ENCODE measurements around the gene PLXNA2.

PLXNA2 gene

DNA sequence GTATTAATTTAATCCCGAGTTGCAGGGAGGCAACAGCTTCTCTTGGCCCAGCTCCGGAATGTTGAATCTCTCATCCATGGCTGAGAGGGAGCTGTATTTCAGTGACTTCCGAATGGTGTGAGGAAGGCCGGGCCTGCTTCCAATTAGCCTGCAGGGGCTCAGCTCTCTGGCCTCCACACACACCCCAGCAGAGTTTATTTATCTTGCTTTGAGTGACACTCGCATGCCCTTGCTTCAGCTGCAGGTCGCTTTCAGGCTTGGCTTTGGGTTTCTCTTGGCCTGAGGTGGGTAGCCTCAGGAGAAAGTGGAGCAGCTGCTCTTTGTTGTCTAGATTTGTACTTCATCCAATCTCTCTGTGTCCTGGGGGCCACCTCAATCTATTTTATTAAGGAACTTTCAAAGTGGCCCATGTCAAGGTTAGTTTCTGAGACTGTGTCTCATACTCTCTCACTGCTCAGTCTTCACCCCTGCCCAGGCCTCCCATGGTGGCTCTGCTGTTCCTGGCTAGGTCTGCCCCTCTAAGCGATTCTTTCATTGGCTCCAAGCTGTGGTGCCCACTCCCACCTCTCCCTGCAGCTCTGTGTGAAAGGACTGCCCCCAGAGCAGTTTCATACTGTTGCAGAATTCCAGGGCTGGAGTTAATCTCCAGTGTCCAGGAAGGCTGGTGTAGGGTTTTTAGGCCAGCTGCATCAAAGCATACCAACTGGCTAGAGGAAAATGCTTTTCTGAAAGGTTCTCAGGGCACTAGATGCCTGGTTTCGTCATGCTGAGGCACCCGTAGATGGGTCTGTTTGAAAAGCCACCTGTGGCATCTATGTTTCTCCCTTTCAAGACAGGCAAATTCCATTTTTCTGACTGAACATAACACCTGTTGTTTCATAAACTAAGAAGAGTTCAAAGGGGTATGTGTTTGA is 153.5 kb downstream of the PLXNA2 start:
- ChIA-PET CTCF (no interaction called here), POLR2A (ENCODE audit: low non-redundant PET) (no interaction called here)
- TF ChIP-seq CTCF (conservative IDR thresholded peaks at IDR 0.05; ENCODE audit: low read depth), result no peak
- DNase-seq (ENCODE audit: low spot score), result no peak
- peak overlapping the region; percentile 9; the same call in 1 of the 2 replicates for H3K27ac ChIP-seq

DNA sequence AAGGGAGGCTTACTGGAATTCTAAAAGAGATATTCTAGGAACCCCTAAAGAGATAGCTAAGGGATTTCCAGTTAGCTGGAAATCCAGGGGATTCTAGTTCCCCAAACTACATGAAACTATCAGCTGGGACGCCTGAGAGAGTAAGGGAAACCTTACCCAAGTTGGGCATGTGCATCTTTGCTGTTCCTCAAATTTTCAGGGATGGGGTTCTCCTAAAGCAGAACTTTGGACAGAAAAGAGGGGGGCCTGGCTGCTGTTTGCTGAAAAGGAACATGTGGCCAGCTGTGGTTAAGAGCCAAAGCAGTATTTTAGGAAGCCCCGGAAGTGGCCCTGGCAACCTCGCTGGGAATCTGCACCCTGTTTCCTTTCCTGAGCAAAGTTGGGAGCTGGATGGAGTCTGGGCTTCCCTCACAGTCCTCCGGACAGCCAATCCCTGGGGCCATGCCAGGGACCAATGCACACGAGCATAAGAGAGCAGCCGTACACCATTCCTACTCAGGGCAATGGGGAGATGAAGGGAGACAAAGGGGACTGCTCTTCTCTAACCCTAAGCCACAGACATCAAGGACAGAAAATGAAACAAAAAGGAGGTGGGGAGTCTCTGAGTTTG is 154.3 kb downstream of the PLXNA2 start:
- no peak for DNase-seq (ENCODE audit: low spot score)
- POLR2A ChIA-PET (ENCODE audit: low non-redundant PET), result no interaction called here
- no peak for TF ChIP-seq CTCF (conservative IDR thresholded peaks at IDR 0.05; ENCODE audit: low read depth)
- CTCF ChIA-PET, result no interaction called here
- H3K27ac ChIP-seq, result 0 out of 2 replicates have a peak overlapping the region, but pooled peaks have one; percentile 9

GRCh38 chr1:208089149-208089548 is 155.0 kb downstream of the PLXNA2 start:
- no peak for TF ChIP-seq CTCF (conservative IDR thresholded peaks at IDR 0.05; ENCODE audit: low read depth)
- no peak for DNase-seq (ENCODE audit: low spot score)
- ChIA-PET CTCF (no interaction called here), POLR2A (ENCODE audit: low non-redundant PET) (no interaction called here)
- no peak overlapping the region for H3K27ac ChIP-seq

DNA sequence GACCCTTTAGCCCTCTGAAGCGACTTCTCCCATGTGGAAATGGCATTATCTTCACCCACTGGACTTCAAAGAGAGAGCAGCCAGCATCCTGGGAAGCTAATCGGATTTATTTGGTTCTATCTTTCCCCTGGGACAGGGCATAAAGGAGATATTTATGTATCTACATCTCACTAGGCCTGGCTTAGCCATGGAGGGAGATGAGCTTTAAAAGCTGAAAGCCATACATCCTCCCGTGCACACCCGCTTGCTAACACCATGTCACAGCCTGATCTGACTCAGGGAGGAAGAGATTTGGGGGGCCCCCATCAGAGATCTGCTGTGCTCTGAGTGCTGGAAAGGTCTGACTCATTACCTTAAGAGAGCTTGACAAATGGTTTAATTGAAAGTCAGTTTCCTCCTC is 155.9 kb downstream of the PLXNA2 start:
- ChIA-PET CTCF (no interaction called here), POLR2A (ENCODE audit: low non-redundant PET) (no interaction called here)
- no peak for DNase-seq (ENCODE audit: low spot score)
- no peak for TF ChIP-seq CTCF (conservative IDR thresholded peaks at IDR 0.05; ENCODE audit: low read depth)
- peak overlapping the region; percentile 19; the same call in 1 of the 2 replicates for H3K27ac ChIP-seq

DNA sequence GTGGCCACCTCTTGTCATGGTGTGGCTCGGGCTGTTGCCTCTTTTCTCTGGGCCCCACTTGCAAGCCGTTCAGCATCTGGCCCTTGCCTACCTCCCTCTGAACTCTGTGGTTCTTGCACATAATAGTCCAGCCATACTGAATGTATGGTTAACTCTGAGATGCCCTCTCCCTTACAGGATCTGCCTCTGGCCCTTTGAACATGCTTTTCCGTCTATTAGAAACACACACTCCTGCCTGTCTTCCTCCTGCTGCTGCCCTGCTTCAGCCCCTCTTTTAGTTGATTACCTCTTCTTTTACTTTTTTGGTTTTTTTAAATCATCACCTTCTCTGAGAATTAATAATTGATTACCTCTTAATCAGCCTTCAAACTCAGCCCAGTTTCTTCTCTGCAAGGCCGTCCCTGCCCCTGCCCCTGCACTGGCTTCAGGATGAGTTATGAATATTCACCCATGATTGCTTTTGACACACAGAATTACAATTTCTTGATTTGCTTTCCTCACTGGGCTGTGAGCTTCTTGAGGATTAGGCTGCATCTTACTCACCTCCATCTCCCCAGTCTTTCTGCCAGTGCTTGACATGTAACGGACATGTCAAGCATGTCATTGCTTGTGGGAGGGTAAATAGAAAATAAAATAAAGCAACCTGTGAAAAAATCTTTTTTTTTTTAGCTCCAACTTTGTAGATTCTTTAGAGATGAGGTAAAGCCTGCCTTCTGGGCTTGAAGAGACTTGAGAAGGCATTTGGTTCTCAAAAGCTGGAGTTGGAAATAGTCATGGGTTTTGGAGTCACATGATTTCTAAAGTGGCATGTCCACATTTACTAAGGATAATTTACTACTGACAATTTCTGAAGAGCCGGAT is 158.3 kb downstream of the PLXNA2 start:
- H3K27ac ChIP-seq, result peak overlapping the region; percentile 89
- TF ChIP-seq CTCF (conservative IDR thresholded peaks at IDR 0.05; ENCODE audit: low read depth), result no peak
- DNase-seq (ENCODE audit: low spot score), result peak; percentile 4
- POLR2A ChIA-PET (ENCODE audit: low non-redundant PET), result no interaction called here
- CTCF ChIA-PET, result interaction anchor here (0.6 to 1.0 kb wide), 4 partner anchors 90 to 262 kb away, joined by 3 to 7 read pairs (median 3); partner anchors contain the start of gene PLXNA2

- DNase-seq (ENCODE audit: low spot score), result no peak
- no peak for TF ChIP-seq CTCF (conservative IDR thresholded peaks at IDR 0.05; ENCODE audit: low read depth)
- H3K27ac ChIP-seq, result peak overlapping the region; percentile 89
- POLR2A ChIA-PET (ENCODE audit: low non-redundant PET), result no interaction called here
- CTCF ChIA-PET, result interaction anchor here (0.6 kb wide), 1 partner anchor 39 kb away, joined by 3 read pairs; no protein-coding TSS in a partner anchor
Observed at GRCh38 chr1:208084764-208085163, 159.4 kb downstream of the PLXNA2 start.

Data from RWPE1 (cell line).